HepG2 (cell line): Measurements from ENCODE around the gene UBE4A. TPM values are rescaled to one million over a fixed set of nuclear protein-coding genes. Genes with fewer than 3 reads are reported as not detected.
A peak's percentile ranks its signal among the peaks of the same experiment; 100 is the strongest.

ENCODE experiments used
- DDIT3 ChIP-seq: sonication (generic); formaldehyde crosslinking; IDR thresholded peaks from 2 replicates; pipeline ENCODE4 v1.4.0; 2020; ENCODE audit warnings: mild to moderate bottlenecking, missing genetic modification reagents
- EHMT2 ChIP-seq: fragments of 200-600 bp; sonication (generic); IDR thresholded peaks from 2 replicates; pipeline ENCODE4 v1.7.0; 2017; ENCODE audit warnings: antibody characterized with exemption, low read depth, low read length, borderline replicate concordance
- IKZF5 ChIP-seq: IDR thresholded peaks from 2 replicates; pipeline ENCODE4 v1.6.1; 2018; ENCODE audit warnings: missing genetic modification reagents, mild to moderate bottlenecking, missing compliant biosample characterization
- KMT2B ChIP-seq: IDR thresholded peaks from 2 replicates; pipeline ENCODE4 v1.6.1; 2016; ENCODE audit warnings: missing genetic modification reagents, missing compliant biosample characterization
- MAFF ChIP-seq: IDR thresholded peaks from 2 replicates; pipeline ENCODE4 v1.6.1; 2011; ENCODE audit warnings: low read depth, low read length, improper control_type of control experiment
- NCOA5 ChIP-seq: sonication (generic); formaldehyde crosslinking; IDR thresholded peaks from 2 replicates; pipeline ENCODE4 v1.4.0; 2020; ENCODE audit warnings: missing genetic modification reagents
- SNAPC4 ChIP-seq: sonication (generic); formaldehyde crosslinking; IDR thresholded peaks from 2 replicates; pipeline ENCODE4 v1.4.0; 2020; ENCODE audit warnings: mild to moderate bottlenecking, missing genetic modification reagents
- SRF ChIP-seq: IDR thresholded peaks from 2 replicates; pipeline ENCODE4 v1.6.1; 2011; ENCODE audit warnings: mild to moderate bottlenecking, low read depth, low read length, moderate library complexity
- TARDBP ChIP-seq: sonication (generic); formaldehyde crosslinking; IDR thresholded peaks from 2 replicates; pipeline ENCODE4 v1.8.0; 2022; ENCODE audit warnings: mild to moderate bottlenecking, missing genetic modification reagents
- TOPORS ChIP-seq: sonication (generic); formaldehyde crosslinking; IDR thresholded peaks from 2 replicates; pipeline ENCODE4 v1.8.0; 2023; ENCODE audit warnings: mild to moderate bottlenecking, missing genetic modification reagents
- ZBTB3 ChIP-seq: sonication (generic); formaldehyde crosslinking; IDR thresholded peaks from 2 replicates; pipeline ENCODE4 v1.4.0; 2020; ENCODE audit warnings: low read depth, mild to moderate bottlenecking, moderate library complexity, missing genetic modification reagents, borderline replicate concordance
- ZFP37 ChIP-seq: sonication (generic); formaldehyde crosslinking; IDR thresholded peaks from 2 replicates; pipeline ENCODE4 v1.4.0; 2020; ENCODE audit warnings: missing genetic modification reagents, borderline replicate concordance
- ZNF264 ChIP-seq: sonication (generic); formaldehyde crosslinking; IDR thresholded peaks from 2 replicates; pipeline ENCODE4 v1.4.0; 2020; ENCODE audit warnings: missing genetic modification reagents
- ZNF3 ChIP-seq: IDR thresholded peaks from 2 replicates; pipeline ENCODE4 v1.7.0; 2017; ENCODE audit warnings: inconsistent platforms
- ZNF629 ChIP-seq: sonication (generic); formaldehyde crosslinking; conservative IDR thresholded peaks from 2 replicates; pipeline ENCODE4 v1.5.0; 2020; ENCODE audit warnings: missing genetic modification reagents
- ZNF678 ChIP-seq: sonication (generic); formaldehyde crosslinking; IDR thresholded peaks from 2 replicates; pipeline ENCODE4 v1.4.0; 2020; ENCODE audit warnings: mild to moderate bottlenecking, missing genetic modification reagents
- ZNF7 ChIP-seq: IDR thresholded peaks from 2 replicates; pipeline ENCODE4 v1.6.1; 2016; ENCODE audit warnings: missing biosample characterization, missing genetic modification reagents
- ZNF792 ChIP-seq: IDR thresholded peaks from 2 replicates; pipeline ENCODE4 v1.6.1; 2016
- ZXDC ChIP-seq: sonication (generic); formaldehyde crosslinking; IDR thresholded peaks from 2 replicates; pipeline ENCODE4 v1.5.0; 2020; ENCODE audit warnings: mild to moderate bottlenecking, missing genetic modification reagents
- polyA plus RNA-seq, 8 experiments: library from polyadenylated mRNA; depleted of rRNA in 3 of 8; stranded (reverse) in 7 of 8; unstranded in 1 of 8; fragments of >200 nt; fragmentation: Illumina TruSeq in 4 of 8; extraction: Trizol in 4 of 8; gene quantifications; 2 replicates each; pipeline versions ENCODE4 v1.2.1 to v1.2.3, GENCODE V29; 2011 to 2016; ENCODE audit warnings: low read depth in 4 of 8, missing spikeins in 1 of 8, mixed read lengths in 1 of 8; ENCODE audit not compliant: insufficient read depth in 1 of 8
- total RNA-seq, 5 experiments: library from RNA; depleted of rRNA; stranded (reverse); fragments of >200 nt; fragmentation: Illumina TruSeq; extraction: Trizol; gene quantifications; 2 replicates each; pipeline ENCODE4 v1.2.3, GENCODE V29; 2016; ENCODE audit warnings: low read depth in 1 of 5
- TF ChIP-seq, protein P1 (sequence below): sonication (generic); formaldehyde crosslinking; IDR thresholded peaks from 2 replicates; pipeline ENCODE4 v1.4.0; 2020; ENCODE audit warnings: missing genetic modification reagents

UBE4A gene
- total and polyA plus RNA-seq, 2 of the 13 experiments (the other 11 are each of a cell fraction or from before 2014, with no cell fraction given), result 15.1 to 32.7 TPM

DNA sequence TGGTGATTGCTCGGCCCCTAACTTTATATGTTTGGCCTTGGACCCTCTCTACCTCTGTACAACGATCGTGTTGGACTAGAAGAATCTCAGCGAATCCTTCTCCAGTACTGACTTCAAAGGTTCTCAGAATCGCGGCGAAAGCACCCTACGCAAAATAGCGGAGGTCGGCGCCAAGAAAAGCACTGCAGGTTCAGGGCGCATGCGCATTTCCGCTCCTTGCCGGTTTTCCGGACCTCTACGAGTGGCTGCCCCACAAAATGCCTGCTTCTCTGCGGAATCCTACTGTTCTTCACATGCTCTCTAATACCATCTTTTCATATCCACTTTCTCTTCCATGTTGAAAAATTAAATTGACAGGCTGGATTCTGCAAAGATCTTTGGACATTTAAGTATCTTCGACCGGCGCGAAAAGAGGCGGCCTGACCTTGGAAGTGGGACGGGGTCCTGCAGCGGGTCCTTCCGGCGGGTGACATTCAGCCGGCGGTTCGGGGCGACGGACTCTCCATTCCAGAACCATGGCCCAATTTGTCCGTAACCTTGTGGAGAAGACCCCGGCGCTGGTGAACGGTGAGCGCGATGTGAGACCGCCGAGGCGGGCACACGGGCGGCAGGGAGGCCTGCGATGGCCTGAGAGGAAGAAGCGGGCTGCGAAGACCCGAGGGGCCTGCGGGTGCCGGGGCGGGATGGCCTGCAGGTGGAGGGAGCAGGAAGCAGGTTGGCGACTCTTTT lies 41.9 kb downstream of the UBE4A start, which contains the start of gene ATP5MG (continued):
- TF ChIP-seq ZNF264 (CRISPR knock-in tag), result 0 out of 2 replicates have a peak, but pooled peaks have one; percentile 8
- TF ChIP-seq TARDBP (CRISPR knock-in tag), result peak; percentile 16; the same call in 1 of the 2 replicates
- 0 out of 2 replicates have a peak, but pooled peaks have one; percentile 13 for TF ChIP-seq ZNF678 (CRISPR knock-in tag)
- TF ChIP-seq SRF, result no peak
- no peak for TF ChIP-seq ZNF3 (CRISPR knock-in tag)
- TF ChIP-seq ZNF7, result no peak
- no peak for TF ChIP-seq ZNF792
- TF ChIP-seq ZFP37 (CRISPR knock-in tag), result no peak
- no peak for TF ChIP-seq TOPORS (CRISPR knock-in tag)
- TF ChIP-seq EHMT2, result no peak
- peak; percentile 87 for TF ChIP-seq KMT2B (CRISPR knock-in tag)
- TF ChIP-seq ZNF629, result no peak; the same call in 1 of the 2 replicates
- TF ChIP-seq ZXDC, result no peak
- TF ChIP-seq, protein P1, sequence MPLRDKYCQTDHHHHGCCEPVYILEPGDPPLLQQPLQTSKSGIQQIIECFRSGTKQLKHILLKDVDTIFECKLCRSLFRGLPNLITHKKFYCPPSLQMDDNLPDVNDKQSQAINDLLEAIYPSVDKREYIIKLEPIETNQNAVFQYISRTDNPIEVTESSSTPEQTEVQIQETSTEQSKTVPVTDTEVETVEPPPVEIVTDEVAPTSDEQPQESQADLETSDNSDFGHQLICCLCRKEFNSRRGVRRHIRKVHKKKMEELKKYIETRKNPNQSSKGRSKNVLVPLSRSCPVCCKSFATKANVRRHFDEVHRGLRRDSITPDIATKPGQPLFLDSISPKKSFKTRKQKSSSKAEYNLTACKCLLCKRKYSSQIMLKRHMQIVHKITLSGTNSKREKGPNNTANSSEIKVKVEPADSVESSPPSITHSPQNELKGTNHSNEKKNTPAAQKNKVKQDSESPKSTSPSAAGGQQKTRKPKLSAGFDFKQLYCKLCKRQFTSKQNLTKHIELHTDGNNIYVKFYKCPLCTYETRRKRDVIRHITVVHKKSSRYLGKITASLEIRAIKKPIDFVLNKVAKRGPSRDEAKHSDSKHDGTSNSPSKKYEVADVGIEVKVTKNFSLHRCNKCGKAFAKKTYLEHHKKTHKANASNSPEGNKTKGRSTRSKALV (CRISPR knock-in tag), result no peak
- no peak for TF ChIP-seq NCOA5 (CRISPR knock-in tag)
- peak; percentile 50; the same call in 1 of the 2 replicates for TF ChIP-seq IKZF5 (CRISPR knock-in tag)
- TF ChIP-seq DDIT3 (CRISPR knock-in tag), result no peak
- no peak for TF ChIP-seq ZBTB3 (CRISPR knock-in tag)
- no peak for TF ChIP-seq MAFF
- TF ChIP-seq SNAPC4 (CRISPR knock-in tag), result peak; percentile 85
